DND-41 (cell line): ENCODE measurements around the gene STIMATE.

Source experiments
- EZH2 ChIP-seq: IDR thresholded peaks from 3 replicates; pipeline ENCODE4 v1.6.1; 2012; ENCODE audit warnings: borderline replicate concordance, low read depth, mild to moderate bottlenecking, moderate library complexity, low read length, inconsistent platforms; ENCODE audit not compliant: severe bottlenecking
- TF ChIP-seq, protein P1 (sequence below): IDR thresholded peaks from 2 replicates; pipeline ENCODE4 v1.5.1; 2012; ENCODE audit warnings: borderline replicate concordance, low read length, moderate library complexity, mild to moderate bottlenecking; ENCODE audit not compliant: poor library complexity, severe bottlenecking; ENCODE audit errors: extremely low read depth

DNA sequence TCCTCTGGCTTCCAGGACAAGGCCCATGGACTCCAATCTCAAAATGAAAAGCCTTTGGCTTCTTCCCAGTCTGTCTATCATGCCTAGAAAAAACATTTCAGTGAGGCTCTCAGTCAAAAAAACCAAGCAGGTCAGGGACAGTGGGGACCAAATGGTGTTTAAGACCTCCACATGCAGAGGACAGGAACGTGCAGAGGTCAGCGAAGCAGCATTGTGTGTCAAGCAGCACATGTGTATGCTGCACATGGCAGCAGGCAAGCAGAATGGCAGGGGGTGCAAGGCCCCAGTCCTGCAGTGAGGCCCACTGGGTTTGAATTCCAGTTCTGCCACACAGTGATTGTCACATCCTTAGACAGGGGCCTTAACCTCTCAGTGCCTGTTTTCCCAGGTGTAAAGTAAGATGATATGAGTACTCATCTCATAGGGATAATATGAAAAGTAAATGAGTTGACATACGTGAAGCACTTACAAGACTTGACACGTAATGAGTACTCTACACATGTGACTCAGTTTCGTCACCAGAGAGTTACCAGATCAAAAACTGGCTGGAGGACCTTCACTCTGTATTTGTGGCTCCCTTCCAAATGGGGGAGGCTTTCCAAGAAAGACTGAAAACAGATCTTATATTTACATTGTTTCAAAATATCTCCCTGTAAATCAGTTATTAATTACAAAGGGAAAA lies 11.2 kb downstream of the STIMATE start:
- TF ChIP-seq, protein P1, sequence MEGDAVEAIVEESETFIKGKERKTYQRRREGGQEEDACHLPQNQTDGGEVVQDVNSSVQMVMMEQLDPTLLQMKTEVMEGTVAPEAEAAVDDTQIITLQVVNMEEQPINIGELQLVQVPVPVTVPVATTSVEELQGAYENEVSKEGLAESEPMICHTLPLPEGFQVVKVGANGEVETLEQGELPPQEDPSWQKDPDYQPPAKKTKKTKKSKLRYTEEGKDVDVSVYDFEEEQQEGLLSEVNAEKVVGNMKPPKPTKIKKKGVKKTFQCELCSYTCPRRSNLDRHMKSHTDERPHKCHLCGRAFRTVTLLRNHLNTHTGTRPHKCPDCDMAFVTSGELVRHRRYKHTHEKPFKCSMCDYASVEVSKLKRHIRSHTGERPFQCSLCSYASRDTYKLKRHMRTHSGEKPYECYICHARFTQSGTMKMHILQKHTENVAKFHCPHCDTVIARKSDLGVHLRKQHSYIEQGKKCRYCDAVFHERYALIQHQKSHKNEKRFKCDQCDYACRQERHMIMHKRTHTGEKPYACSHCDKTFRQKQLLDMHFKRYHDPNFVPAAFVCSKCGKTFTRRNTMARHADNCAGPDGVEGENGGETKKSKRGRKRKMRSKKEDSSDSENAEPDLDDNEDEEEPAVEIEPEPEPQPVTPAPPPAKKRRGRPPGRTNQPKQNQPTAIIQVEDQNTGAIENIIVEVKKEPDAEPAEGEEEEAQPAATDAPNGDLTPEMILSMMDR, result no peak
- TF ChIP-seq EZH2, result no peak
